HEK293 (cell line): ENCODE measurements around the gene ATF6.
"Not testable (repeated sequence)": the region's sequence is repeated elsewhere in the genome, so short reads cannot be mapped to it uniquely, and the experiment has no call there.

Experiments used
- CTCF ChIA-PET: fragments of 350-600 bp; formaldehyde crosslinking; extraction: SDS; loops from one replicate; lab custom pipeline; 2021; ENCODE audit warnings: antibody characterized with exemption; lab: Yijun Ruan, JAX
- POLR2A ChIA-PET: fragments of 300-600 bp; formaldehyde crosslinking; extraction: SDS; loops from one replicate; lab custom pipeline; 2020; ENCODE audit warnings: antibody characterized with exemption, inconsistent platforms; lab: Yijun Ruan, JAX
- H3K27ac ChIP-seq: fragments of 200-500 bp; sonication (Bioruptor generic); 2 replicates; pipeline ENCODE4 v1.5.1; 2014; ENCODE audit warnings: low read depth, low read length, control low read depth, inconsistent platforms; ENCODE audit errors: extremely low read depth
- H3K36me3 ChIP-seq, 2 experiments: fragments of 200-500 bp in 1 of 2; sonication (Bioruptor generic) in 1 of 2; 1 replicate in 1 of 2; 2 replicates in 1 of 2; pipeline ENCODE4 v1.5.1; 2014 to 2017; ENCODE audit warnings: inconsistent platforms in 2 of 2, low read length in 2 of 2; ENCODE audit not compliant: control insufficient read depth in 2 of 2, insufficient read depth in 1 of 2
- H3K4me1 ChIP-seq: fragments of 200-500 bp; sonication (Bioruptor generic); 2 replicates; pipeline ENCODE4 v1.5.1; 2014; ENCODE audit warnings: mild to moderate bottlenecking, low read length, inconsistent platforms; ENCODE audit not compliant: control insufficient read depth, insufficient read depth
- H3K4me3 ChIP-seq: 2 replicates; pipeline ENCODE4 v1.5.1; 2011; ENCODE audit warnings: low read depth, mild to moderate bottlenecking, control low read depth, low read length, moderate library complexity
- H3K9me3 ChIP-seq: fragments of 200-500 bp; sonication (Bioruptor generic); 2 replicates; pipeline ENCODE4 v1.5.1; 2014; ENCODE audit warnings: low read depth, low read length, inconsistent platforms; ENCODE audit not compliant: control insufficient read depth, insufficient read depth
- KLF16 ChIP-seq: fragments of 450-650 bp; formaldehyde crosslinking; IDR thresholded peaks from 2 replicates; pipeline ENCODE4 v1.5.1; 2017; ENCODE audit warnings: missing biosample characterization, missing genetic modification characterization
- SCRT1 ChIP-seq: fragments of 450-650 bp; formaldehyde crosslinking; IDR thresholded peaks from 2 replicates; pipeline ENCODE4 v1.5.1; 2016; ENCODE audit warnings: missing biosample characterization, missing genetic modification characterization, borderline replicate concordance
- SCRT2 ChIP-seq: fragments of 450-650 bp; formaldehyde crosslinking; IDR thresholded peaks from 2 replicates; pipeline ENCODE4 v1.5.1; 2016; ENCODE audit warnings: missing biosample characterization, missing genetic modification characterization
- SP7 ChIP-seq: fragments of 450-650 bp; formaldehyde crosslinking; IDR thresholded peaks from 2 replicates; pipeline ENCODE4 v1.5.1; 2016; ENCODE audit warnings: missing biosample characterization, missing genetic modification characterization
- YY1 ChIP-seq: fragments of 450-650 bp; formaldehyde crosslinking; IDR thresholded peaks from 2 replicates; pipeline ENCODE4 v1.5.1; 2018; ENCODE audit warnings: missing biosample characterization, missing genetic modification characterization
- YY2 ChIP-seq: fragments of 450-650 bp; formaldehyde crosslinking; IDR thresholded peaks from 2 replicates; pipeline ENCODE4 v1.5.1; 2016; ENCODE audit warnings: missing biosample characterization, missing genetic modification characterization
- ZBTB1 ChIP-seq: fragments of 450-650 bp; formaldehyde crosslinking; IDR thresholded peaks from 2 replicates; pipeline ENCODE4 v1.5.1; 2016; ENCODE audit warnings: missing biosample characterization, missing genetic modification characterization
- ZIC2 ChIP-seq: fragments of 450-650 bp; formaldehyde crosslinking; IDR thresholded peaks from 2 replicates; pipeline ENCODE4 v1.5.1; 2016; ENCODE audit warnings: missing biosample characterization, missing genetic modification characterization
- ZNF223 ChIP-seq: fragments of 450-650 bp; formaldehyde crosslinking; IDR thresholded peaks from 2 replicates; pipeline ENCODE4 v1.5.1; 2016; ENCODE audit warnings: missing biosample characterization, missing genetic modification characterization
- ZNF354C ChIP-seq: fragments of 450-650 bp; formaldehyde crosslinking; IDR thresholded peaks from 2 replicates; pipeline ENCODE4 v1.5.1; 2016; ENCODE audit warnings: missing biosample characterization, missing genetic modification characterization, low read depth, borderline replicate concordance
- ZNF529 ChIP-seq: fragments of 450-650 bp; formaldehyde crosslinking; IDR thresholded peaks from 2 replicates; pipeline ENCODE4 v1.5.1; 2017; ENCODE audit warnings: missing genetic modification characterization, missing biosample characterization; ENCODE audit not compliant: insufficient replicate concordance
- ZNF600 ChIP-seq: fragments of 450-650 bp; formaldehyde crosslinking; IDR thresholded peaks from 2 replicates; pipeline ENCODE4 v1.5.1; 2016; ENCODE audit warnings: missing biosample characterization, missing genetic modification characterization
- ZNF610 ChIP-seq: fragments of 450-650 bp; formaldehyde crosslinking; IDR thresholded peaks from 2 replicates; pipeline ENCODE4 v1.5.1; 2016; ENCODE audit warnings: missing biosample characterization, missing genetic modification characterization, borderline replicate concordance
- ZNF701 ChIP-seq: fragments of 450-650 bp; formaldehyde crosslinking; IDR thresholded peaks from 2 replicates; pipeline ENCODE4 v1.5.1; 2016; ENCODE audit warnings: missing biosample characterization, missing genetic modification characterization
- TF ChIP-seq, protein P1 (sequence below): fragments of 450-650 bp; formaldehyde crosslinking; conservative IDR thresholded peaks from 2 replicates; pipeline ENCODE4 v1.5.1; 2016; ENCODE audit warnings: low read depth, missing biosample characterization, missing genetic modification characterization
- TF ChIP-seq, protein P2 (sequence below): fragments of 450-650 bp; formaldehyde crosslinking; IDR thresholded peaks from 2 replicates; pipeline ENCODE4 v1.5.1; 2016; ENCODE audit warnings: missing biosample characterization, missing genetic modification characterization
- TF ChIP-seq, protein P3 (sequence below): fragments of 450-650 bp; formaldehyde crosslinking; IDR thresholded peaks from 2 replicates; pipeline ENCODE4 v1.5.1; 2016; ENCODE audit warnings: missing biosample characterization, missing genetic modification characterization, borderline replicate concordance
- TF ChIP-seq, protein P4 (sequence below): fragments of 450-650 bp; formaldehyde crosslinking; IDR thresholded peaks from 2 replicates; pipeline ENCODE4 v1.5.1; 2016; ENCODE audit warnings: missing biosample characterization, missing genetic modification characterization
- TF ChIP-seq, protein P5 (sequence below): fragments of 450-650 bp; formaldehyde crosslinking; IDR thresholded peaks from 2 replicates; pipeline ENCODE4 v1.5.1; 2016; ENCODE audit warnings: missing biosample characterization, missing genetic modification characterization, borderline replicate concordance

Gene ATF6

DNA sequence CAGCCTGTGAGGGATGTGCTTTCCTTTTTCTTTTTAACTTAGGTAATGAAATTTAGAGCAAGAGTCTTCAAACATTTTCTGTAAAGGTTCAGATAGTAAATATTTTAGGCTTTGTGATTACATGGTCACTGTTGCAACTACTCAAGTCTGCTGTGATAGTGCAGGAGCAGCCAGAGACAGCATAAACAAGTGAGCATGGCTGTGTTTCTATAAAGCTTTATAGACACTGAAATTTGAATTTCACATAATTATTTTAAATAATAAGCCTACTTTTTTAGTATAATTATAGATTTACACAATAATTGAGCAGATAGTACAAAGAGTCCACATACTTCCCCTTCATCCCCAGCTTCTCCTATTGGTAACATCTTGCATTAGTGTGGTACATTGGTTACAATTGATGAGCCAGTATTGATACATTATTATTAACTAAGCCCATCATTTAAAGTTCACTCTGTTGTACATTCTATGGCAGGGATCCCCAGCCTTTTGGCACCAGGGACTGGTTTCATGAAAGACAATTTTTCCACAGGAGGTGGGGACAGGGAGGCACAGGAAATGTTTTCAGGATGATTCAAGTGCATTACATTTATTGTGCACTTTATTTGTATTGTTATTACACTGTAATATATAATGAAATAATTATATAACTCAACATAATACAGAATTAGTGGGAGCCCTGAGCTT is 3.0 kb downstream of the ATF6 start (continued):
- TF ChIP-seq, protein P1, sequence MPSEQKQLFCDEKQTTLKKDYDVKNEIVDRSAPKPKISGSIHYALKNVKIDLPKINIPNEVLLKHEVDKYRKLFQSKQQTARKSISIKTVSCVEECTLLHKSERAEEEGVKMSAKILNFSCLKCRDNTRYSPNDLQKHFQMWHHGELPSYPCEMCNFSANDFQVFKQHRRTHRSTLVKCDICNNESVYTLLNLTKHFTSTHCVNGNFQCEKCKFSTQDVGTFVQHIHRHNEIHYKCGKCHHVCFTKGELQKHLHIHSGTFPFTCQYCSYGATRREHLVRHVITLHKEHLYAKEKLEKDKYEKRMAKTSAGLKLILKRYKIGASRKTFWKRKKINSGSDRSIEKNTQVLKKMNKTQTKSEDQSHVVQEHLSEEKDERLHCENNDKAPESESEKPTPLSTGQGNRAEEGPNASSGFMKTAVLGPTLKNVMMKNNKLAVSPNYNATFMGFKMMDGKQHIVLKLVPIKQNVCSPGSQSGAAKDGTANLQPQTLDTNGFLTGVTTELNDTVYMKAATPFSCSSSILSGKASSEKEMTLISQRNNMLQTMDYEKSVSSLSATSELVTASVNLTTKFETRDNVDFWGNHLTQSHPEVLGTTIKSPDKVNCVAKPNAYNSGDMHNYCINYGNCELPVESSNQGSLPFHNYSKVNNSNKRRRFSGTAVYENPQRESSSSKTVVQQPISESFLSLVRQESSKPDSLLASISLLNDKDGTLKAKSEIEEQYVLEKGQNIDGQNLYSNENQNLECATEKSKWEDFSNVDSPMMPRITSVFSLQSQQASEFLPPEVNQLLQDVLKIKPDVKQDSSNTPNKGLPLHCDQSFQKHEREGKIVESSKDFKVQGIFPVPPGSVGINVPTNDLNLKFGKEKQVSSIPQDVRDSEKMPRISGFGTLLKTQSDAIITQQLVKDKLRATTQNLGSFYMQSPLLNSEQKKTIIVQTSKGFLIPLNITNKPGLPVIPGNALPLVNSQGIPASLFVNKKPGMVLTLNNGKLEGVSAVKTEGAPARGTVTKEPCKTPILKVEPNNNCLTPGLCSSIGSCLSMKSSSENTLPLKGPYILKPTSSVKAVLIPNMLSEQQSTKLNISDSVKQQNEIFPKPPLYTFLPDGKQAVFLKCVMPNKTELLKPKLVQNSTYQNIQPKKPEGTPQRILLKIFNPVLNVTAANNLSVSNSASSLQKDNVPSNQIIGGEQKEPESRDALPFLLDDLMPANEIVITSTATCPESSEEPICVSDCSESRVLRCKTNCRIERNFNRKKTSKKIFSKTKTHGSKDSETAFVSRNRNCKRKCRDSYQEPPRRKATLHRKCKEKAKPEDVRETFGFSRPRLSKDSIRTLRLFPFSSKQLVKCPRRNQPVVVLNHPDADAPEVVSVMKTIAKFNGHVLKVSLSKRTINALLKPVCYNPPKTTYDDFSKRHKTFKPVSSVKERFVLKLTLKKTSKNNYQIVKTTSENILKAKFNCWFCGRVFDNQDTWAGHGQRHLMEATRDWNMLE (tag by site-specific recombination), result no peak
- TF ChIP-seq ZNF223 (no peak), KLF16 (tag by site-specific recombination) (no peak)

DNA sequence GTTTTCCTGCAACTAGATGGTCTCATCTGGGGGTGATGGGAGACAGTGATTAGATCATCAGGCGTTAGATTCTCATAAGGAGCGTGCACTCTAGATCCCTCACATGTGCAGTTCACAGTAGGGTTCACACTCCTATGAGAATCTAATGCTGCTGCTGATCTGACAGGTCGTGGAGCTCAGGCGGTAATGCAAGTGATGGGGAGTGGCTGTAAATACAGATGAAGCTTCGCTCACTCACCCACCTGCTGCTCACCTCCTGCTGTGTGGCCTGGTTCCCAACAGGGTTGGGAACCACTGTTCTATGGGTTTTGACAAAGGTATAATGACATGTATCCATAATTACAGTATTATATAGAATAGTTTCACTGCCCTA is 3.5 kb downstream of the ATF6 start:
- H3K4me1 ChIP-seq, H3K9me3 ChIP-seq, H3K27ac ChIP-seq, H3K36me3 ChIP-seq, POLR2A ChIA-PET, H3K4me3 ChIP-seq: not testable (repeated sequence)
- CTCF ChIA-PET, result interaction anchor here (0.6 to 1.4 kb wide), 2 partner anchors 23 to 46 kb away, joined by 3 read pairs; no protein-coding TSS in a partner anchor
- TF ChIP-seq ZNF610 (tag by site-specific recombination), result peak; percentile 99
- TF ChIP-seq ZNF600 (tag by site-specific recombination), result peak; percentile 19; the same call in 1 of the 2 replicates
- TF ChIP-seq SP7 (tag by site-specific recombination), result peak; percentile 60
- peak; percentile 78 for TF ChIP-seq SCRT2 (tag by site-specific recombination)
- TF ChIP-seq ZIC2 (tag by site-specific recombination), result peak; percentile 82
- peak; percentile 44; the same call in 1 of the 2 replicates for TF ChIP-seq SCRT1 (tag by site-specific recombination)
- TF ChIP-seq, protein P2, sequence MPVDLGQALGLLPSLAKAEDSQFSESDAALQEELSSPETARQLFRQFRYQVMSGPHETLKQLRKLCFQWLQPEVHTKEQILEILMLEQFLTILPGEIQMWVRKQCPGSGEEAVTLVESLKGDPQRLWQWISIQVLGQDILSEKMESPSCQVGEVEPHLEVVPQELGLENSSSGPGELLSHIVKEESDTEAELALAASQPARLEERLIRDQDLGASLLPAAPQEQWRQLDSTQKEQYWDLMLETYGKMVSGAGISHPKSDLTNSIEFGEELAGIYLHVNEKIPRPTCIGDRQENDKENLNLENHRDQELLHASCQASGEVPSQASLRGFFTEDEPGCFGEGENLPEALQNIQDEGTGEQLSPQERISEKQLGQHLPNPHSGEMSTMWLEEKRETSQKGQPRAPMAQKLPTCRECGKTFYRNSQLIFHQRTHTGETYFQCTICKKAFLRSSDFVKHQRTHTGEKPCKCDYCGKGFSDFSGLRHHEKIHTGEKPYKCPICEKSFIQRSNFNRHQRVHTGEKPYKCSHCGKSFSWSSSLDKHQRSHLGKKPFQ (tag by site-specific recombination), result peak; percentile 86

DNA sequence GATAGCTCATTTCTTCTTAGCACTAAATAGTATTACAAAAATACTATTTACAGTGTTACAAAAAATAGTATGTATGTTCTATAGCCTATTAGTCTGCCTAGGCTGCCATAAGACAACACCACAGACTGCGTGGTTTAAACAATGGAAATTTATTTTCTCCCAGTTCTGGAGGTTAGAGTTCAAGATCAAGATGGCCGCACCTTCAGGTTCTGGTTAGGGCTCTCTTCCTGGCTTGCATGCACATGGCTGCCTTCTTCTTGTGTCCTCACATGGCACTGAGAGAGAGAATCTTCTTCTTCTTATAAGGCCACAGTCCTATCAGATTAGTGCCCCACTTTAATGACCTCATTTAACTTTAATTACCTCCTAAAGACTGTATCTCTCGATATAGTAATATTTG is 4.1 kb downstream of the ATF6 start:
- H3K4me3 ChIP-seq, result no peak overlapping the region
- TF ChIP-seq ZNF701 (tag by site-specific recombination) (no peak), ZBTB1 (no peak), ZNF529 (tag by site-specific recombination) (no peak), SCRT2 (tag by site-specific recombination) (no peak), YY2 (no peak), ZNF354C (tag by site-specific recombination) (no peak), YY1 (tag by site-specific recombination) (no peak)
- TF ChIP-seq, protein P3, sequence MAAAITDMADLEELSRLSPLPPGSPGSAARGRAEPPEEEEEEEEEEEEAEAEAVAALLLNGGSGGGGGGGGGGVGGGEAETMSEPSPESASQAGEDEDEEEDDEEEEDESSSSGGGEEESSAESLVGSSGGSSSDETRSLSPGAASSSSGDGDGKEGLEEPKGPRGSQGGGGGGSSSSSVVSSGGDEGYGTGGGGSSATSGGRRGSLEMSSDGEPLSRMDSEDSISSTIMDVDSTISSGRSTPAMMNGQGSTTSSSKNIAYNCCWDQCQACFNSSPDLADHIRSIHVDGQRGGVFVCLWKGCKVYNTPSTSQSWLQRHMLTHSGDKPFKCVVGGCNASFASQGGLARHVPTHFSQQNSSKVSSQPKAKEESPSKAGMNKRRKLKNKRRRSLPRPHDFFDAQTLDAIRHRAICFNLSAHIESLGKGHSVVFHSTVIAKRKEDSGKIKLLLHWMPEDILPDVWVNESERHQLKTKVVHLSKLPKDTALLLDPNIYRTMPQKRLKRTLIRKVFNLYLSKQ (tag by site-specific recombination), result no peak
- TF ChIP-seq, protein P4, sequence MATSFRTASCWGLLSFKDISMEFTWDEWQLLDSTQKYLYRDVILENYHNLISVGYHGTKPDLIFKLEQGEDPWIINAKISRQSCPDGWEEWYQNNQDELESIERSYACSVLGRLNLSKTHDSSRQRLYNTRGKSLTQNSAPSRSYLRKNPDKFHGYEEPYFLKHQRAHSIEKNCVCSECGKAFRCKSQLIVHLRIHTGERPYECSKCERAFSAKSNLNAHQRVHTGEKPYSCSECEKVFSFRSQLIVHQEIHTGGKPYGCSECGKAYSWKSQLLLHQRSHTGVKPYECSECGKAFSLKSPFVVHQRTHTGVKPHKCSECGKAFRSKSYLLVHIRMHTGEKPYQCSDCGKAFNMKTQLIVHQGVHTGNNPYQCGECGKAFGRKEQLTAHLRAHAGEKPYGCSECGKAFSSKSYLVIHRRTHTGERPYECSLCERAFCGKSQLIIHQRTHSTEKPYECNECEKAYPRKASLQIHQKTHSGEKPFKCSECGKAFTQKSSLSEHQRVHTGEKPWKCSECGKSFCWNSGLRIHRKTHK, result no peak
- TF ChIP-seq, protein P5, sequence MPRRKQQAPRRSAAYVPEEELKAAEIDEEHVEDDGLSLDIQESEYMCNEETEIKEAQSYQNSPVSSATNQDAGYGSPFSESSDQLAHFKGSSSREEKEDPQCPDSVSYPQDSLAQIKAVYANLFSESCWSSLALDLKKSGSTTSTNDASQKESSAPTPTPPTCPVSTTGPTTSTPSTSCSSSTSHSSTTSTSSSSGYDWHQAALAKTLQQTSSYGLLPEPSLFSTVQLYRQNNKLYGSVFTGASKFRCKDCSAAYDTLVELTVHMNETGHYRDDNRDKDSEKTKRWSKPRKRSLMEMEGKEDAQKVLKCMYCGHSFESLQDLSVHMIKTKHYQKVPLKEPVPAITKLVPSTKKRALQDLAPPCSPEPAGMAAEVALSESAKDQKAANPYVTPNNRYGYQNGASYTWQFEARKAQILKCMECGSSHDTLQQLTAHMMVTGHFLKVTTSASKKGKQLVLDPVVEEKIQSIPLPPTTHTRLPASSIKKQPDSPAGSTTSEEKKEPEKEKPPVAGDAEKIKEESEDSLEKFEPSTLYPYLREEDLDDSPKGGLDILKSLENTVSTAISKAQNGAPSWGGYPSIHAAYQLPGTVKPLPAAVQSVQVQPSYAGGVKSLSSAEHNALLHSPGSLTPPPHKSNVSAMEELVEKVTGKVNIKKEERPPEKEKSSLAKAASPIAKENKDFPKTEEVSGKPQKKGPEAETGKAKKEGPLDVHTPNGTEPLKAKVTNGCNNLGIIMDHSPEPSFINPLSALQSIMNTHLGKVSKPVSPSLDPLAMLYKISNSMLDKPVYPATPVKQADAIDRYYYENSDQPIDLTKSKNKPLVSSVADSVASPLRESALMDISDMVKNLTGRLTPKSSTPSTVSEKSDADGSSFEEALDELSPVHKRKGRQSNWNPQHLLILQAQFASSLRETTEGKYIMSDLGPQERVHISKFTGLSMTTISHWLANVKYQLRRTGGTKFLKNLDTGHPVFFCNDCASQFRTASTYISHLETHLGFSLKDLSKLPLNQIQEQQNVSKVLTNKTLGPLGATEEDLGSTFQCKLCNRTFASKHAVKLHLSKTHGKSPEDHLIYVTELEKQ, result no peak

More for the DNA sequence above, 4.1 kb downstream of the ATF6 start:
- H3K36me3 ChIP-seq, result no peaks in the 10 kb centered on the region; a peak in 1 of 3 replicates
- ChIA-PET CTCF (interaction anchor here (1.4 kb wide), 1 partner anchor 22 kb away, joined by 3 read pairs; no protein-coding TSS in a partner anchor), POLR2A (no interaction called here)
- no peaks in the 10 kb centered on the region for H3K9me3 ChIP-seq
- no peak overlapping the region for H3K27ac ChIP-seq
- H3K4me1 ChIP-seq, result no peaks in the 10 kb centered on the region
